Measurements from ENCODE around the gene ALS2CL. TPM values are rescaled to one million over a fixed set of nuclear protein-coding genes. Genes with fewer than 3 reads are reported as not detected.
A peak's percentile ranks its signal among the peaks of the same experiment; 100 is the strongest.

Gene ALS2CL
- polyA plus RNA-seq, 10 donors: 2.8 to 10.3 (median 5.1) TPM

- DNase-seq: no peak
Observed at GRCh38 chr3:46679681-46680080, 13.8 kb downstream of the ALS2CL start.

GRCh38 chr3:46678280-46678679, 15.2 kb downstream of the ALS2CL start:
- no peak for DNase-seq

- DNase-seq: peak in 1 of 3 donors; percentile 75
Observed at GRCh38 chr3:46677411-46677726, 16.1 kb downstream of the ALS2CL start.

- no peak for DNase-seq
Observed at GRCh38 chr3:46676601-46677410, 16.7 kb downstream of the ALS2CL start.

- DNase-seq: no peak
Observed at GRCh38 chr3:46675843-46676567, 17.5 kb downstream of the ALS2CL start.

- no peak for DNase-seq
Observed at GRCh38 chr3:46675426-46675825, 18.1 kb downstream of the ALS2CL start.

GRCh38 chr3:46674031-46674845, 19.2 kb downstream of the ALS2CL start:
- no peak for DNase-seq

GRCh38 chr3:46673151-46674030, 20.1 kb downstream of the ALS2CL start:
- DNase-seq: no peak

- DNase-seq: no peak
Observed at GRCh38 chr3:46672349-46672695, 21.2 kb downstream of the ALS2CL start.

- DNase-seq: no peak
Observed at GRCh38 chr3:46671541-46672348, 21.7 kb downstream of the ALS2CL start.

- no peak for DNase-seq
Observed at GRCh38 chr3:46670891-46671427, 22.5 kb downstream of the ALS2CL start.

GRCh38 chr3:46670000-46670890, 23.2 kb downstream of the ALS2CL start:
- peak in 1 of 3 donors; percentile 0 for DNase-seq

- DNase-seq: peak in 1 of 3 donors; percentile 0
Observed at GRCh38 chr3:46669191-46669999, 24.1 kb downstream of the ALS2CL start.

- DNase-seq: peak in 1 of 3 donors; percentile 1
Observed at GRCh38 chr3:46668591-46668990, 24.9 kb downstream of the ALS2CL start.

GRCh38 chr3:46668116-46668515, 25.4 kb downstream of the ALS2CL start:
- no peak for DNase-seq

- peak in 1 of 3 donors; percentile 1 for DNase-seq
Observed at GRCh38 chr3:46667657-46668056, 25.8 kb downstream of the ALS2CL start.

GRCh38 chr3:46667061-46667621, 26.3 kb downstream of the ALS2CL start:
- DNase-seq: peak in 1 of 3 donors; percentile 8

- DNase-seq: peak in 1 of 3 donors; percentile 5
Observed at GRCh38 chr3:46666453-46666845, 27.0 kb downstream of the ALS2CL start.
